ENCODE measurements around the gene SLC25A22.

SLC25A22 gene

GRCh38 chr11:842370-843002, 44.4 kb upstream of the SLC25A22 start, which contains the start of the genes POLR2L and TSPAN4:
Gene POLR2L, minus strand, starts transcription at chr11:842529. Its CDS starts 21 bp downstream, at chr11:842508.
Gene TSPAN4, plus strand, starts transcription at chr11:842852. Its CDS starts 7,453 bp downstream, at chr11:850305.
- Histone ChIP-seq H3K36me3 (ENCODE audit: insufficient read depth) (no peaks in the 10 kb centered on the region), H2AFZ (ENCODE audit: low read depth) (peak within 1 kb of the TSS; percentile 71), H3K4me2 (peak within 1 kb of the TSS; percentile 93), H3K27me3 (ENCODE audit: insufficient read depth, low read depth) (peaks cover 6% of the 10 kb centered on the region; the same call in 1 of the 2 replicates), H3K4me3 (IDR thresholded peaks at IDR 0.05; ENCODE audit: insufficient read depth, low read depth, low read length) (no peak within 1 kb of the TSS), H3K9ac (peak within 1 kb of the TSS; percentile 94), H3K27ac (peak within 1 kb of the TSS; percentile 82), H4K20me1 (ENCODE audit: insufficient read depth) (0 out of 2 replicates have a peak, but pooled peaks cover 6% of the 10 kb centered on the region), H3K4me1 (ENCODE audit: low read depth, poor library complexity, severe bottlenecking) (peaks cover 25% of the 10 kb centered on the region), H3K79me2 (ENCODE audit: insufficient read depth, low read depth) (peaks cover 17% of the 10 kb centered on the region)
- TF ChIP-seq, protein P1, sequence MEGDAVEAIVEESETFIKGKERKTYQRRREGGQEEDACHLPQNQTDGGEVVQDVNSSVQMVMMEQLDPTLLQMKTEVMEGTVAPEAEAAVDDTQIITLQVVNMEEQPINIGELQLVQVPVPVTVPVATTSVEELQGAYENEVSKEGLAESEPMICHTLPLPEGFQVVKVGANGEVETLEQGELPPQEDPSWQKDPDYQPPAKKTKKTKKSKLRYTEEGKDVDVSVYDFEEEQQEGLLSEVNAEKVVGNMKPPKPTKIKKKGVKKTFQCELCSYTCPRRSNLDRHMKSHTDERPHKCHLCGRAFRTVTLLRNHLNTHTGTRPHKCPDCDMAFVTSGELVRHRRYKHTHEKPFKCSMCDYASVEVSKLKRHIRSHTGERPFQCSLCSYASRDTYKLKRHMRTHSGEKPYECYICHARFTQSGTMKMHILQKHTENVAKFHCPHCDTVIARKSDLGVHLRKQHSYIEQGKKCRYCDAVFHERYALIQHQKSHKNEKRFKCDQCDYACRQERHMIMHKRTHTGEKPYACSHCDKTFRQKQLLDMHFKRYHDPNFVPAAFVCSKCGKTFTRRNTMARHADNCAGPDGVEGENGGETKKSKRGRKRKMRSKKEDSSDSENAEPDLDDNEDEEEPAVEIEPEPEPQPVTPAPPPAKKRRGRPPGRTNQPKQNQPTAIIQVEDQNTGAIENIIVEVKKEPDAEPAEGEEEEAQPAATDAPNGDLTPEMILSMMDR (conservative IDR thresholded peaks at IDR 0.05; ENCODE audit: low read depth, low read length), result no peak

- H3K79me2 ChIP-seq (ENCODE audit: insufficient read depth, low read depth), result peaks cover 17% of the 10 kb centered on the region
- H3K9ac ChIP-seq, result peak overlapping the region; percentile 94
- 0 out of 2 replicates have a peak, but pooled peaks cover 6% of the 10 kb centered on the region for H4K20me1 ChIP-seq (ENCODE audit: insufficient read depth)
- TF ChIP-seq, protein P1 (conservative IDR thresholded peaks at IDR 0.05; ENCODE audit: low read depth, low read length), result no peak
- H3K4me1 ChIP-seq (ENCODE audit: low read depth, poor library complexity, severe bottlenecking), result peaks cover 25% of the 10 kb centered on the region
- peak overlapping the region; percentile 71 for H2AFZ ChIP-seq (ENCODE audit: low read depth)
- H3K27ac ChIP-seq, result peak overlapping the region; percentile 82
- H3K27me3 ChIP-seq (ENCODE audit: insufficient read depth, low read depth), result peaks cover 6% of the 10 kb centered on the region; the same call in 1 of the 2 replicates
- no peak overlapping the region for H3K4me3 ChIP-seq (IDR thresholded peaks at IDR 0.05; ENCODE audit: insufficient read depth, low read depth, low read length)
- H3K36me3 ChIP-seq (ENCODE audit: insufficient read depth), result no peaks in the 10 kb centered on the region
- H3K4me2 ChIP-seq, result peak overlapping the region; percentile 80
Measured at GRCh38 chr11:841981-842369, 43.9 kb upstream of the SLC25A22 start.

DNA sequence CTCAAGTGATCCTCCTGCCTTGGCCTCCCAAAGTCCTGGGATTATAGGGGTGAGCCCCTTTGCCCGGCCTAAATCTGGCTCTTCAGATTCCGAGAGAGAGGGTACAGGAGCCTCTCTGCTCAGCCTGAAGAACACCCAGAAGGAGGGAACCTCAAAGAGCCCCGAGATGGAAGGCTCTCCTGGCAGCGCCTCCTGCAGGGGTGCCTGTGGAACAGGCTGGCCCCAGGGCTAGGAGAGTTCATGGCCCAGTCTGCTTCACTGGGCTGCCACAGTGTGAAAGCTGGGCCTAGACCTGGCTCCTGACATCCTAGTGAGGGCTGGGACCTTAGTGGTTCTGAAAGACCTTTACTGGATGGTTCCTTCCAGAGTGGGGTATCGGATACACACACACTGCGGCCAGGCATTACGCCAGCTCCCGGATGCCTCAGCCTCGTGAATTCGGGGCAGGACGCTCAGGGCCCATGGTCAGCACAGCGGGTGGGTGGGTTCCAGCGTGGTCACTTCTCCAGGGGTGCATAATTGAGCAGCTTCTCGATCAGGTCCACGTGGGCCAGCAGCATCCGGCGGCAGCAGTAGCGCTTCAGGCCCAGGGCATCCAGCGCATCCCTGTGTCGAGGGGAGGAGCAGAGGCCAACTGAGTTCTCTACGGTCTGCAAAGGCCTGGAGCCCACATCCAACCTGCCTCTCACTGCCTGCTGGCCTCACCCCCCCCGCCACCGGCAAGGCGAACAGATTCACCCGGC, 42.0 kb upstream of the SLC25A22 start:
- TF ChIP-seq, protein P1 (conservative IDR thresholded peaks at IDR 0.05; ENCODE audit: low read depth, low read length), result peak; percentile 33; the same call in 1 of the 2 replicates
- Histone ChIP-seq H2AFZ (ENCODE audit: low read depth) (no peak overlapping the region), H3K4me1 (ENCODE audit: low read depth, poor library complexity, severe bottlenecking) (peaks cover 23% of the 10 kb centered on the region), H3K4me2 (no peak overlapping the region; the same call in 1 of the 2 replicates), H4K20me1 (ENCODE audit: insufficient read depth) (0 out of 2 replicates have a peak, but pooled peaks cover 6% of the 10 kb centered on the region), H3K9ac (no peak overlapping the region), H3K27me3 (ENCODE audit: insufficient read depth, low read depth) (no peaks in the 10 kb centered on the region), H3K4me3 (IDR thresholded peaks at IDR 0.05; ENCODE audit: insufficient read depth, low read depth, low read length) (no peak overlapping the region), H3K36me3 (ENCODE audit: insufficient read depth) (no peaks in the 10 kb centered on the region), H3K27ac (no peak overlapping the region), H3K79me2 (ENCODE audit: insufficient read depth, low read depth) (peaks cover 17% of the 10 kb centered on the region)

- no peak overlapping the region for H3K9ac ChIP-seq
- no peaks in the 10 kb centered on the region for H3K27me3 ChIP-seq (ENCODE audit: insufficient read depth, low read depth)
- peaks cover 15% of the 10 kb centered on the region for H3K4me1 ChIP-seq (ENCODE audit: low read depth, poor library complexity, severe bottlenecking)
- H3K36me3 ChIP-seq (ENCODE audit: insufficient read depth), result no peaks in the 10 kb centered on the region
- H3K4me2 ChIP-seq, result no peak overlapping the region
- no peak overlapping the region for H3K4me3 ChIP-seq (IDR thresholded peaks at IDR 0.05; ENCODE audit: insufficient read depth, low read depth, low read length)
- H3K79me2 ChIP-seq (ENCODE audit: insufficient read depth, low read depth), result peaks cover 17% of the 10 kb centered on the region
- H2AFZ ChIP-seq (ENCODE audit: low read depth), result no peak overlapping the region
- 0 out of 2 replicates have a peak, but pooled peaks cover 6% of the 10 kb centered on the region for H4K20me1 ChIP-seq (ENCODE audit: insufficient read depth)
- TF ChIP-seq, protein P1 (conservative IDR thresholded peaks at IDR 0.05; ENCODE audit: low read depth, low read length), result no peak
- no peak overlapping the region for H3K27ac ChIP-seq
Measured at GRCh38 chr11:839280-839623, 41.2 kb upstream of the SLC25A22 start.
